IMR-90 (cell line): Measurements from ENCODE around the gene IGFBP6. TPM values are rescaled to one million over a fixed set of nuclear protein-coding genes. Genes with fewer than 3 reads are reported as not detected.
A peak's percentile ranks its signal among the peaks of the same experiment; 100 is the strongest.

Experiments
- ATAC-seq: fragments of 200-7000 bp; cut with Tn5 transposase; 2 replicates; pipeline ENCODE4 v1.9.1; 2020; ENCODE audit warnings: low read depth, mild to moderate bottlenecking, moderate library complexity
- BruUV-seq: library from RNA; stranded (reverse); fragments of 400-500 nt; replicated peaks from 2 replicates; lab custom pipeline; 2021; lab: Mats Ljungman, UMichigan
- CTCF ChIA-PET: fragments of 300-600 bp; formaldehyde crosslinking; extraction: SDS; loops from one replicate; lab custom pipeline; 2021; ENCODE audit warnings: antibody characterized with exemption; lab: Yijun Ruan, JAX
- POLR2A ChIA-PET: fragments of 300-600 bp; sonication (Branson Sonifier 250); formaldehyde crosslinking; loops from one replicate; lab custom pipeline; 2022; ENCODE audit warnings: antibody characterized with exemption; ENCODE audit not compliant: unreplicated experiment; lab: Charles Lee
- DNase-seq: peaks from one replicate; pipeline ENCODE4 v3.0.0; 2013
- H2AFZ ChIP-seq: replicated peaks from 2 replicates; pipeline ENCODE3; 2013; ENCODE audit warnings: low read length, mild to moderate bottlenecking; ENCODE audit not compliant: poor library complexity
- H2AK5ac ChIP-seq: 2 replicates; pipeline ENCODE4 v1.6.1; 2013; ENCODE audit warnings: low read depth, low read length, inconsistent platforms
- H2AK9ac ChIP-seq: replicated peaks from 2 replicates; pipeline ENCODE3; 2013; ENCODE audit warnings: mild to moderate bottlenecking, low read depth, low read length, moderate library complexity; ENCODE audit not compliant: poor library complexity
- H2BK120ac ChIP-seq: 2 replicates; pipeline ENCODE4 v1.6.1; 2013; ENCODE audit warnings: low read depth, low read length, inconsistent platforms
- H2BK15ac ChIP-seq: 3 replicates; pipeline ENCODE4 v1.6.1; 2013; ENCODE audit warnings: low read depth, low read length, inconsistent platforms
- H2BK20ac ChIP-seq: 2 replicates; pipeline ENCODE4 v1.6.1; 2013; ENCODE audit warnings: low read depth, mild to moderate bottlenecking, inconsistent platforms, low read length, moderate library complexity
- H2BK5ac ChIP-seq: 2 replicates; pipeline ENCODE4 v1.6.1; 2013; ENCODE audit warnings: mild to moderate bottlenecking, low read depth, low read length, inconsistent platforms; ENCODE audit not compliant: poor library complexity, severe bottlenecking
- H3K14ac ChIP-seq: replicated peaks from 2 replicates; pipeline ENCODE4 v1.6.1; 2013; ENCODE audit warnings: low read depth, low read length, inconsistent platforms
- H3K18ac ChIP-seq: 2 replicates; pipeline ENCODE4 v1.6.1; 2013; ENCODE audit warnings: low read depth, low read length, control low read depth
- H3K23ac ChIP-seq: 2 replicates; pipeline ENCODE4 v1.6.1; 2013; ENCODE audit warnings: low read depth, low read length, inconsistent platforms
- H3K27ac ChIP-seq: 2 replicates; pipeline ENCODE4 v1.5.1; 2013; ENCODE audit warnings: mild to moderate bottlenecking, control low read depth, low read length; ENCODE audit not compliant: insufficient read depth
- H3K27me3 ChIP-seq: 2 replicates; pipeline ENCODE4 v1.6.1; 2013; ENCODE audit warnings: low read length; ENCODE audit not compliant: control insufficient read depth, insufficient read depth
- H3K36me3 ChIP-seq: 2 replicates; pipeline ENCODE4 v1.6.1; 2013; ENCODE audit warnings: low read length, mixed read lengths; ENCODE audit not compliant: control insufficient read depth, insufficient read depth
- H3K4ac ChIP-seq: 2 replicates; pipeline ENCODE4 v1.6.1; 2013; ENCODE audit warnings: low read depth, low read length, inconsistent platforms
- H3K4me1 ChIP-seq: 2 replicates; pipeline ENCODE4 v1.6.1; 2013; ENCODE audit warnings: low read length, mixed read lengths; ENCODE audit not compliant: control insufficient read depth, insufficient read depth
- H3K4me2 ChIP-seq: 2 replicates; pipeline ENCODE4 v1.6.1; 2013; ENCODE audit warnings: low read depth, mild to moderate bottlenecking, control low read depth, low read length, moderate library complexity
- H3K4me3 ChIP-seq: 2 replicates; pipeline ENCODE4 v1.5.1; 2013; ENCODE audit warnings: low read depth, mild to moderate bottlenecking, control low read depth, low read length, moderate library complexity; ENCODE audit not compliant: insufficient read depth
- H3K56ac ChIP-seq: 2 replicates; pipeline ENCODE4 v1.6.1; 2013; ENCODE audit warnings: low read length, inconsistent platforms; ENCODE audit not compliant: insufficient read depth; ENCODE audit errors: extremely low read depth
- H3K79me1 ChIP-seq, 2 experiments: 2 replicates each; pipeline ENCODE4 v1.6.1; 2013; ENCODE audit warnings: low read length in 2 of 2, inconsistent platforms in 1 of 2, low read depth in 1 of 2
- H3K9ac ChIP-seq: 2 replicates; pipeline ENCODE4 v1.6.1; 2013; ENCODE audit warnings: low read depth, low read length, control low read depth
- H3K9me1 ChIP-seq: 2 replicates; pipeline ENCODE4 v1.6.1; 2013; ENCODE audit warnings: low read length, inconsistent platforms; ENCODE audit not compliant: insufficient read depth
- H3K9me3 ChIP-seq: 2 replicates; pipeline ENCODE4 v1.6.1; 2013; ENCODE audit warnings: low read length; ENCODE audit not compliant: control insufficient read depth, insufficient read depth
- H4K20me1 ChIP-seq: 2 replicates; pipeline ENCODE4 v1.6.1; 2013; ENCODE audit warnings: low read length, inconsistent platforms; ENCODE audit not compliant: insufficient read depth
- H4K5ac ChIP-seq: 2 replicates; pipeline ENCODE4 v1.6.1; 2013; ENCODE audit warnings: mild to moderate bottlenecking, low read depth, low read length, control low read depth
- H4K8ac ChIP-seq, 2 experiments: 2 replicates each; pipeline ENCODE4 v1.6.1; 2013; ENCODE audit warnings: low read depth in 2 of 2, low read length in 2 of 2, control low read depth in 1 of 2, inconsistent platforms in 1 of 2
- H4K91ac ChIP-seq: 2 replicates; pipeline ENCODE4 v1.6.1; 2013; ENCODE audit warnings: low read depth, low read length, inconsistent platforms; ENCODE audit not compliant: insufficient read depth
- CHD1 ChIP-seq: IDR thresholded peaks from 2 replicates; pipeline ENCODE4 v1.6.1; 2012; ENCODE audit warnings: low read depth, low read length, improper control_type of control experiment
- ELK1 ChIP-seq: fragments of 150-350 bp; IDR thresholded peaks from 2 replicates; pipeline ENCODE4 v1.6.1; 2016; ENCODE audit warnings: low read depth, mild to moderate bottlenecking, low read length, moderate library complexity, borderline replicate concordance
- SMC3 ChIP-seq: fragments of 150-350 bp; IDR thresholded peaks from 2 replicates; pipeline ENCODE4 v1.6.1; 2016; ENCODE audit warnings: low read depth, mild to moderate bottlenecking, antibody characterized with exemption, low read length, moderate library complexity
- WGBS, 2 experiments: methylation state at CpG; one replicate each; pipeline versions ENCODE4 v1.1.5 to v1.1.7; 2013; ENCODE audit warnings: missing lambda C conversion rate in 2 of 2; ENCODE audit not compliant: insufficient read length in 1 of 2; ENCODE audit errors: extremely low coverage in 2 of 2; 5-methylcytosine and 5-hydroxymethylcytosine counted together
- dilution Hi-C: fragments of 300-500 bp; cut with HindIII; formaldehyde crosslinking; loops from one replicate; pipeline ENCODE4 v1.14.3; 2018; ENCODE audit warnings: low sequenced_read_pairs; ENCODE audit not compliant: unreplicated experiment
- in situ Hi-C: fragments of 300-500 bp; cut with MboI; formaldehyde crosslinking; loops from 3 replicates; pipeline ENCODE4 v1.14.3; 2019; ENCODE audit warnings: low sequenced_read_pairs, inconsistent platforms, mixed read lengths
- intact Hi-C: fragments of 100-400 bp; cut with micrococcal nuclease; formaldehyde crosslinking; loops from 2 replicates; pipeline ENCODE4 v1.10.0; 2022
- polyA plus RNA-seq, 3 experiments: library from polyadenylated mRNA; depleted of rRNA; stranded (reverse); fragments of >200 nt; gene quantifications; 2 replicates each; pipeline ENCODE4 v1.2.3, GENCODE V29; 2012; ENCODE audit warnings: low replicate concordance in 1 of 3
- total RNA-seq: library from RNA; depleted of rRNA; stranded (reverse); fragments of >200 nt; gene quantifications from 2 replicates; pipeline ENCODE4 v1.2.3, GENCODE V29; 2012

IGFBP6 gene
- total and polyA plus RNA-seq, 2 of the 4 experiments (the other 2 are of a cell fraction) = 124 to 337 TPM

GRCh38 chr12:53065470-53065869 lies 32.0 kb upstream of the IGFBP6 start:
- peaks cover 54% of the 10 kb centered on the region for H3K36me3 ChIP-seq
- H3K4me1 ChIP-seq = peaks cover 30% of the 10 kb centered on the region
- H3K9me3 ChIP-seq = no peaks in the 10 kb centered on the region

More at GRCh38 chr12:53065470-53065869, 32.0 kb upstream of the IGFBP6 start:
- H3K9me1 ChIP-seq = peaks cover 5% of the 10 kb centered on the region
- peak overlapping the region; percentile 31; the same call in 1 of the 2 replicates for H2BK20ac ChIP-seq
- H3K9ac ChIP-seq = peak overlapping the region; percentile 7; the same call in 1 of the 2 replicates
- in situ Hi-C loops (loop anchor here (5.0 kb wide), 1 partner anchor 122 kb away; no protein-coding TSS in a partner anchor), dilution Hi-C loops (no loop called here), intact Hi-C loops (no loop called here)
- WGBS, 2 experiments = 100% methylated on average over 1 of the region's 7 CpGs; no CpG with 5 or more reads in 1 of the 2 experiments
- no peak overlapping the region; the same call in 1 of the 2 replicates for H4K5ac ChIP-seq
- BruUV-seq = TSS peak; percentile 80
- peak overlapping the region; percentile 68; the same call in 1 of the 3 replicates for H2BK15ac ChIP-seq
- H4K20me1 ChIP-seq = peaks cover 9% of the 10 kb centered on the region
- peak overlapping the region; percentile 89 for H2AK9ac ChIP-seq
- H2BK120ac ChIP-seq = peak overlapping the region; percentile 40
- H3K4ac ChIP-seq = peak overlapping the region; percentile 58
- no peak overlapping the region for H4K91ac ChIP-seq
- peak overlapping the region; percentile 72; the same call in 1 of the 2 replicates for H2AK5ac ChIP-seq
- peak overlapping the region in 1 of 2 experiments; percentile 67; a peak in 2 of 4 replicates for H4K8ac ChIP-seq
- H3K4me2 ChIP-seq = no peak overlapping the region
- no peak overlapping the region for H3K14ac ChIP-seq
- H3K4me3 ChIP-seq = no peak overlapping the region
- TF ChIP-seq ELK1 (no peak), CHD1 (no peak), SMC3 (no peak)
- H2AFZ ChIP-seq = no peak overlapping the region
- H2BK5ac ChIP-seq = no peak overlapping the region
- ATAC-seq (peak; percentile 3; the same call in 1 of the 2 replicates), DNase-seq (no peak)
- no peak overlapping the region for H3K56ac ChIP-seq
- H3K27ac ChIP-seq = peak overlapping the region; percentile 7; the same call in 1 of the 2 replicates
- H3K27me3 ChIP-seq = no peaks in the 10 kb centered on the region
- no peak overlapping the region for H3K18ac ChIP-seq
- ChIA-PET POLR2A (interaction anchor here (0.7 to 1.6 kb wide), 2 partner anchors 13 to 32 kb away, joined by 3 to 7 read pairs; partner anchors contain the start of genes IGFBP6 and SPRYD3), CTCF (interaction anchor here (0.6 to 2.6 kb wide), 17 partner anchors 10 to 279 kb away, joined by 3 to 39 read pairs (median 5); partner anchors contain the start of genes IGFBP6, SOAT2 and SPRYD3)
- peaks cover 0 to 52% of the 10 kb centered on the region in 2 experiments; a peak in 2 of 4 replicates for H3K79me1 ChIP-seq
- no peak overlapping the region for H3K23ac ChIP-seq
